Measurements from ENCODE around the gene ELOB. TPM values are rescaled to one million over a fixed set of nuclear protein-coding genes. Genes with fewer than 3 reads are reported as not detected.
A peak's percentile ranks its signal among the peaks of the same experiment; 100 is the strongest.

ELOB gene
- total RNA-seq, 1 donor from 2014 or later, result 128 TPM

GRCh38 chr16:2770057-2770951 is 6.8 kb downstream of the ELOB start:
- no peak for FAIRE-seq
- DNase-seq (ENCODE audit: low spot score in 2 of 2), result no peak

GRCh38 chr16:2769675-2770056 is 7.4 kb downstream of the ELOB start:
- no peak for DNase-seq (ENCODE audit: low spot score in 2 of 2)
- FAIRE-seq, result no peak

GRCh38 chr16:2769100-2769529 is 8.0 kb downstream of the ELOB start:
- FAIRE-seq, result no peak
- no peak for DNase-seq (ENCODE audit: low spot score in 2 of 2)

GRCh38 chr16:2768403-2769089 is 8.5 kb downstream of the ELOB start:
- no peak for FAIRE-seq

GRCh38 chr16:2767891-2768290 is 9.2 kb downstream of the ELOB start:
- DNase-seq (ENCODE audit: low spot score in 2 of 2), result no peak
- FAIRE-seq, result no peak

More at GRCh38 chr16:2768403-2769089, 8.5 kb downstream of the ELOB start:
- DNase-seq (ENCODE audit: low spot score in 2 of 2), result no peak

- DNase-seq (ENCODE audit: low spot score in 2 of 2) (no peak), FAIRE-seq (no peak)
Measured at GRCh38 chr16:2767140-2767731, 9.8 kb downstream of the ELOB start.

GRCh38 chr16:2766430-2767139 is 10.5 kb downstream of the ELOB start:
- DNase-seq (ENCODE audit: low spot score in 2 of 2) (no peak), FAIRE-seq (no peak)

GRCh38 chr16:2765462-2766404 is 11.3 kb downstream of the ELOB start:
- DNase-seq (ENCODE audit: low spot score in 2 of 2) (no peak), FAIRE-seq (no peak)

- FAIRE-seq (no peak), DNase-seq (ENCODE audit: low spot score in 2 of 2) (no peak)
Measured at GRCh38 chr16:2764718-2765117, 12.4 kb downstream of the ELOB start.

- FAIRE-seq, result no peak
- DNase-seq (ENCODE audit: low spot score in 2 of 2), result no peak
Measured at GRCh38 chr16:2763173-2763572, 13.9 kb downstream of the ELOB start.

- DNase-seq (ENCODE audit: low spot score in 2 of 2) (no peak), FAIRE-seq (no peak)
Measured at GRCh38 chr16:2762711-2763110, 14.4 kb downstream of the ELOB start.

- no peak for FAIRE-seq
- no peak for DNase-seq (ENCODE audit: low spot score in 2 of 2)
Measured at GRCh38 chr16:2761886-2762583, 15.0 kb downstream of the ELOB start.

GRCh38 chr16:2761472-2761871 is 15.6 kb downstream of the ELOB start:
- no peak for DNase-seq (ENCODE audit: low spot score in 2 of 2)
- no peak for FAIRE-seq

GRCh38 chr16:2757344-2757743 is 19.7 kb downstream of the ELOB start:
- FAIRE-seq, result no peak
- no peak for DNase-seq (ENCODE audit: low spot score in 2 of 2)

GRCh38 chr16:2756288-2757015 is 20.6 kb downstream of the ELOB start:
- DNase-seq (ENCODE audit: low spot score in 2 of 2) (no peak), FAIRE-seq (no peak)

GRCh38 chr16:2755158-2755557 is 21.9 kb downstream of the ELOB start:
- no peak for DNase-seq (ENCODE audit: low spot score in 2 of 2)
- no peak for FAIRE-seq

GRCh38 chr16:2753733-2754020 is 23.4 kb downstream of the ELOB start:
- FAIRE-seq, result no peak
- peak; percentile 46 for DNase-seq (ENCODE audit: low spot score in 2 of 2)

Data from frontal cortex (tissue), 4 donors.